Stimulated activated effector memory CD8-positive, alpha-beta T cell treated with anti-CD3 and anti-CD28 coated beads, Interleukin-12 subunit alpha, Interleukin-12 subunit beta, amount 100 ng/mL, for 72 hours (primary cell): ENCODE measurements around the gene GPR84.

Experiments used
- ATAC-seq: fragments of 150-1000 bp; cut with Tn5 transposase; 2 replicates; pipeline ENCODE4 v1.10.0; 2021
- DNase-seq, 2 donors: peaks; one replicate each; pipeline ENCODE4 v3.0.0; 2021 to 2022; ENCODE audit warnings: low spot score in 2 of 2
- H3K27ac Mint-ChIP-seq: one replicate; pipeline ENCODE4 v1.8.0; 2022; ENCODE audit warnings: mild to moderate bottlenecking, mixed read lengths
- H3K36me3 Mint-ChIP-seq: one replicate; pipeline ENCODE4 v1.8.0; 2022; ENCODE audit warnings: mild to moderate bottlenecking, mixed read lengths
- H3K4me1 Mint-ChIP-seq: one replicate; pipeline ENCODE4 v1.8.0; 2022; ENCODE audit warnings: mixed read lengths
- H3K4me3 Mint-ChIP-seq: one replicate; pipeline ENCODE4 v1.8.0; 2022; ENCODE audit warnings: mild to moderate bottlenecking, mixed read lengths
- H3K9me3 Mint-ChIP-seq: one replicate; pipeline ENCODE4 v1.8.0; 2022; ENCODE audit warnings: mixed read lengths

Gene GPR84

GRCh38 chr12:54397157-54397556 is 32.9 kb upstream of the GPR84 start:
- Mint-ChIP-seq H3K36me3 (peaks cover 90% of the 10 kb centered on the region), H3K4me1 (peaks cover 57% of the 10 kb centered on the region), H3K27ac (peak overlapping the region; percentile 49), H3K4me3 (no peak overlapping the region), H3K9me3 (no peaks in the 10 kb centered on the region)
- DNase-seq (no peak), ATAC-seq (peak; percentile 42)

- ATAC-seq (no peak), DNase-seq (no peak)
- Mint-ChIP-seq H3K36me3 (peaks cover 83% of the 10 kb centered on the region), H3K9me3 (no peaks in the 10 kb centered on the region), H3K4me1 (peaks cover 62% of the 10 kb centered on the region), H3K27ac (peak overlapping the region; percentile 71), H3K4me3 (no peak overlapping the region)
Measured at GRCh38 chr12:54395545-54395944, 31.3 kb upstream of the GPR84 start.

- no peak overlapping the region for H3K4me3 Mint-ChIP-seq
- peaks cover 67% of the 10 kb centered on the region for H3K4me1 Mint-ChIP-seq
- H3K27ac Mint-ChIP-seq = peak overlapping the region; percentile 6
- H3K36me3 Mint-ChIP-seq = peaks cover 81% of the 10 kb centered on the region
- H3K9me3 Mint-ChIP-seq = no peaks in the 10 kb centered on the region
- ATAC-seq (no peak), DNase-seq (no peak)
Measured at GRCh38 chr12:54394986-54395385, 30.7 kb upstream of the GPR84 start.

GRCh38 chr12:54394281-54394719 is 30.0 kb upstream of the GPR84 start:
- H3K36me3 Mint-ChIP-seq = peaks cover 81% of the 10 kb centered on the region
- peak overlapping the region; percentile 6 for H3K27ac Mint-ChIP-seq
- H3K9me3 Mint-ChIP-seq = no peaks in the 10 kb centered on the region
- H3K4me1 Mint-ChIP-seq = peaks cover 71% of the 10 kb centered on the region
- DNase-seq (no peak), ATAC-seq (no peak)
- no peak overlapping the region for H3K4me3 Mint-ChIP-seq

GRCh38 chr12:54393743-54394142 is 29.5 kb upstream of the GPR84 start:
- ATAC-seq = peak; percentile 1
- Mint-ChIP-seq H3K27ac (no peak overlapping the region), H3K9me3 (no peaks in the 10 kb centered on the region), H3K4me1 (peaks cover 67% of the 10 kb centered on the region), H3K4me3 (no peak overlapping the region), H3K36me3 (peaks cover 75% of the 10 kb centered on the region)
- DNase-seq = no peak

- DNase-seq (no peak), ATAC-seq (no peak)
- H3K4me1 Mint-ChIP-seq = peaks cover 62% of the 10 kb centered on the region
- H3K36me3 Mint-ChIP-seq = peaks cover 70% of the 10 kb centered on the region
- H3K4me3 Mint-ChIP-seq = no peak overlapping the region
- H3K9me3 Mint-ChIP-seq = no peaks in the 10 kb centered on the region
- H3K27ac Mint-ChIP-seq = peak overlapping the region; percentile 9
Measured at GRCh38 chr12:54393207-54393609, 28.9 kb upstream of the GPR84 start.

GRCh38 chr12:54392485-54393206 is 28.4 kb upstream of the GPR84 start:
- Mint-ChIP-seq H3K9me3 (no peaks in the 10 kb centered on the region), H3K27ac (peak overlapping the region; percentile 9), H3K4me1 (peaks cover 57% of the 10 kb centered on the region), H3K36me3 (peaks cover 64% of the 10 kb centered on the region), H3K4me3 (no peak overlapping the region)
- ATAC-seq = no peak
- DNase-seq = no peak

- Mint-ChIP-seq H3K27ac (peak overlapping the region; percentile 57), H3K4me3 (peak overlapping the region; percentile 56), H3K4me1 (peaks cover 47% of the 10 kb centered on the region), H3K9me3 (no peaks in the 10 kb centered on the region), H3K36me3 (peaks cover 47% of the 10 kb centered on the region)
- ATAC-seq (peak; percentile 76), DNase-seq (peak; percentile 56 to 77)
Measured at GRCh38 chr12:54390668-54391551, 26.6 kb upstream of the GPR84 start.

- H3K4me3 Mint-ChIP-seq = peak overlapping the region; percentile 56
Measured at GRCh38 chr12:54390176-54390667, 25.9 kb upstream of the GPR84 start.

GRCh38 chr12:54389607-54390175 is 25.4 kb upstream of the GPR84 start:
- no peak for ATAC-seq
- Mint-ChIP-seq H3K4me1 (peaks cover 43% of the 10 kb centered on the region), H3K27ac (peak overlapping the region; percentile 52), H3K36me3 (peaks cover 35% of the 10 kb centered on the region), H3K4me3 (peak overlapping the region; percentile 56), H3K9me3 (no peaks in the 10 kb centered on the region)
- DNase-seq = no peak

More at GRCh38 chr12:54390176-54390667, 25.9 kb upstream of the GPR84 start:
- DNase-seq = no peak
- no peak for ATAC-seq
- Mint-ChIP-seq H3K4me1 (peaks cover 47% of the 10 kb centered on the region), H3K36me3 (peaks cover 40% of the 10 kb centered on the region), H3K27ac (peak overlapping the region; percentile 52), H3K9me3 (no peaks in the 10 kb centered on the region)

GRCh38 chr12:54389134-54389508 is 24.8 kb upstream of the GPR84 start:
- H3K4me3 Mint-ChIP-seq = peak overlapping the region; percentile 56

GRCh38 chr12:54388237-54389133 is 24.2 kb upstream of the GPR84 start:
- Mint-ChIP-seq H3K27ac (peak overlapping the region; percentile 79), H3K4me3 (no peak overlapping the region), H3K4me1 (peaks cover 40% of the 10 kb centered on the region), H3K9me3 (no peaks in the 10 kb centered on the region), H3K36me3 (peaks cover 26% of the 10 kb centered on the region)
- ATAC-seq (no peak), DNase-seq (no peak)

More at GRCh38 chr12:54389134-54389508, 24.8 kb upstream of the GPR84 start:
- Mint-ChIP-seq H3K27ac (peak overlapping the region; percentile 79), H3K9me3 (no peaks in the 10 kb centered on the region), H3K4me1 (peaks cover 40% of the 10 kb centered on the region), H3K36me3 (peaks cover 29% of the 10 kb centered on the region)
- no peak for DNase-seq
- no peak for ATAC-seq

- H3K36me3 Mint-ChIP-seq = peaks cover 20% of the 10 kb centered on the region
- H3K4me1 Mint-ChIP-seq = peaks cover 37% of the 10 kb centered on the region
- peak overlapping the region; percentile 79 for H3K27ac Mint-ChIP-seq
- H3K9me3 Mint-ChIP-seq = no peaks in the 10 kb centered on the region
- DNase-seq = no peak
- no peak overlapping the region for H3K4me3 Mint-ChIP-seq
- no peak for ATAC-seq
Measured at GRCh38 chr12:54387114-54387467, 22.8 kb upstream of the GPR84 start.

GRCh38 chr12:54386403-54387113 is 22.3 kb upstream of the GPR84 start:
- Mint-ChIP-seq H3K36me3 (peaks cover 15% of the 10 kb centered on the region), H3K9me3 (no peaks in the 10 kb centered on the region), H3K4me3 (no peak overlapping the region), H3K4me1 (peaks cover 32% of the 10 kb centered on the region), H3K27ac (peak overlapping the region; percentile 3)
- ATAC-seq (no peak), DNase-seq (no peak)
